Measurements from ENCODE around the gene AGAP1.

- TF ChIP-seq, protein P1, sequence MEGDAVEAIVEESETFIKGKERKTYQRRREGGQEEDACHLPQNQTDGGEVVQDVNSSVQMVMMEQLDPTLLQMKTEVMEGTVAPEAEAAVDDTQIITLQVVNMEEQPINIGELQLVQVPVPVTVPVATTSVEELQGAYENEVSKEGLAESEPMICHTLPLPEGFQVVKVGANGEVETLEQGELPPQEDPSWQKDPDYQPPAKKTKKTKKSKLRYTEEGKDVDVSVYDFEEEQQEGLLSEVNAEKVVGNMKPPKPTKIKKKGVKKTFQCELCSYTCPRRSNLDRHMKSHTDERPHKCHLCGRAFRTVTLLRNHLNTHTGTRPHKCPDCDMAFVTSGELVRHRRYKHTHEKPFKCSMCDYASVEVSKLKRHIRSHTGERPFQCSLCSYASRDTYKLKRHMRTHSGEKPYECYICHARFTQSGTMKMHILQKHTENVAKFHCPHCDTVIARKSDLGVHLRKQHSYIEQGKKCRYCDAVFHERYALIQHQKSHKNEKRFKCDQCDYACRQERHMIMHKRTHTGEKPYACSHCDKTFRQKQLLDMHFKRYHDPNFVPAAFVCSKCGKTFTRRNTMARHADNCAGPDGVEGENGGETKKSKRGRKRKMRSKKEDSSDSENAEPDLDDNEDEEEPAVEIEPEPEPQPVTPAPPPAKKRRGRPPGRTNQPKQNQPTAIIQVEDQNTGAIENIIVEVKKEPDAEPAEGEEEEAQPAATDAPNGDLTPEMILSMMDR (IDR thresholded peaks at IDR 0.05; ENCODE audit: low read depth, low read length, poor library complexity, severe bottlenecking), result no peak
- no peak for TF ChIP-seq EZH2phosphoT487 (IDR thresholded peaks at IDR 0.05; ENCODE audit: borderline replicate concordance, low read length)
These were observed 232.7 kb downstream of the AGAP1 start for GRCh38 chr2:235726554-235726953.

Data from DOHH2 (cell line).